Loucy (cell line): ENCODE measurements around the gene GRID2.

Source experiments
- H2AFZ ChIP-seq: fragments of 200-600 bp; sonication (generic); 2 replicates; pipeline ENCODE4 v1.6.0; 2016; ENCODE audit warnings: antibody characterized with exemption, mild to moderate bottlenecking, low read length, moderate library complexity
- H3F3A ChIP-seq: fragments of 200-600 bp; 2 replicates; pipeline ENCODE4 v1.6.0; 2016; ENCODE audit warnings: antibody characterized with exemption, low read depth, mild to moderate bottlenecking
- H3K27me3 ChIP-seq: fragments of 200-600 bp; sonication (generic); 2 replicates; pipeline ENCODE4 v1.6.1; 2014; ENCODE audit warnings: low read length, mild to moderate bottlenecking; ENCODE audit not compliant: insufficient read depth, poor library complexity, severe bottlenecking
- H3K36me3 ChIP-seq: fragments of 200-600 bp; sonication (generic); 2 replicates; pipeline ENCODE4 v1.6.1; 2016; ENCODE audit warnings: low read length; ENCODE audit not compliant: insufficient read depth
- H3K4me1 ChIP-seq: fragments of 200-600 bp; sonication (generic); 2 replicates; pipeline ENCODE4 v1.5.1; 2014; ENCODE audit warnings: low read length, mild to moderate bottlenecking; ENCODE audit not compliant: insufficient read depth, poor library complexity, severe bottlenecking
- H3K4me2 ChIP-seq: fragments of 200-600 bp; sonication (generic); 2 replicates; pipeline ENCODE4 v1.6.0; 2014; ENCODE audit warnings: antibody characterized with exemption, low read length, low read depth, mild to moderate bottlenecking; ENCODE audit not compliant: poor library complexity, severe bottlenecking
- H3K4me3 ChIP-seq: fragments of 200-600 bp; sonication (generic); 2 replicates; pipeline ENCODE4 v1.5.1; 2014; ENCODE audit warnings: low read length, mild to moderate bottlenecking, mixed read lengths; ENCODE audit not compliant: poor library complexity, severe bottlenecking
- H3K79me2 ChIP-seq: fragments of 200-600 bp; sonication (generic); 2 replicates; pipeline ENCODE4 v1.6.1; 2014; ENCODE audit warnings: low read length; ENCODE audit not compliant: insufficient read depth
- H3K9ac ChIP-seq: fragments of 200-600 bp; sonication (generic); 2 replicates; pipeline ENCODE4 v1.6.0; 2014; ENCODE audit warnings: mild to moderate bottlenecking, low read depth, low read length, moderate library complexity; ENCODE audit not compliant: poor library complexity, severe bottlenecking
- H3K9me2 ChIP-seq: fragments of 200-600 bp; sonication (generic); replicated peaks from 2 replicates; pipeline ENCODE4 v1.6.1; 2016; ENCODE audit warnings: low read depth, low read length, mixed read lengths
- H3K9me3 ChIP-seq: fragments of 200-600 bp; sonication (generic); 2 replicates; pipeline ENCODE4 v1.6.1; 2014; ENCODE audit warnings: mild to moderate bottlenecking, antibody characterized with exemption, low read length, low read depth; ENCODE audit not compliant: insufficient read depth
- H4K20me1 ChIP-seq: fragments of 200-600 bp; sonication (generic); 2 replicates; pipeline ENCODE4 v1.6.0; 2014; ENCODE audit warnings: antibody characterized with exemption, low read length, mild to moderate bottlenecking; ENCODE audit not compliant: insufficient read depth, poor library complexity, severe bottlenecking
- CTCF ChIP-seq: fragments of 200-600 bp; sonication (generic); conservative IDR thresholded peaks from 2 replicates; pipeline ENCODE4 v1.5.1; 2014; ENCODE audit warnings: mild to moderate bottlenecking, antibody characterized with exemption, low read length
- EZH2phosphoT487 ChIP-seq: fragments of 200-600 bp; IDR thresholded peaks from 2 replicates; pipeline ENCODE4 v1.6.1; 2018; ENCODE audit warnings: antibody characterized with exemption, mild to moderate bottlenecking, moderate library complexity, borderline replicate concordance

GRID2 gene

GRCh38 chr4:92970996-92971395, 667.2 kb downstream of the GRID2 start:
- Histone ChIP-seq H3K79me2 (no peaks in the 10 kb centered on the region), H3K4me2 (no peak overlapping the region), H3K4me3 (no peak overlapping the region), H2AFZ (no peak overlapping the region), H3K27me3 (no peaks in the 10 kb centered on the region), H4K20me1 (no peaks in the 10 kb centered on the region), H3K36me3 (no peaks in the 10 kb centered on the region), H3F3A (no peaks in the 10 kb centered on the region), H3K4me1 (no peaks in the 10 kb centered on the region), H3K9me2 (0 out of 2 replicates have a peak, but pooled peaks cover 3% of the 10 kb centered on the region), H3K9me3 (no peaks in the 10 kb centered on the region), H3K9ac (no peak overlapping the region)
- TF ChIP-seq CTCF: no peak
- no peak for TF ChIP-seq EZH2phosphoT487

- no peaks in the 10 kb centered on the region for H3K36me3 ChIP-seq
- no peaks in the 10 kb centered on the region for H3K27me3 ChIP-seq
- no peak overlapping the region for H3K4me3 ChIP-seq
- no peaks in the 10 kb centered on the region for H3K9me2 ChIP-seq
- TF ChIP-seq EZH2phosphoT487 (no peak), CTCF (no peak)
- H2AFZ ChIP-seq: no peak overlapping the region
- no peaks in the 10 kb centered on the region for H3K4me1 ChIP-seq
- H3K79me2 ChIP-seq: no peaks in the 10 kb centered on the region
- no peak overlapping the region for H3K4me2 ChIP-seq
- H3K9me3 ChIP-seq: no peaks in the 10 kb centered on the region
- H4K20me1 ChIP-seq: no peaks in the 10 kb centered on the region
- H3F3A ChIP-seq: no peaks in the 10 kb centered on the region
- no peak overlapping the region for H3K9ac ChIP-seq
Observed at GRCh38 chr4:92988301-92988700, 684.5 kb downstream of the GRID2 start.

GRCh38 chr4:92992758-92993157, 689.0 kb downstream of the GRID2 start:
- H3K4me1 ChIP-seq: no peaks in the 10 kb centered on the region
- H3F3A ChIP-seq: no peaks in the 10 kb centered on the region
- H4K20me1 ChIP-seq: no peaks in the 10 kb centered on the region
- no peaks in the 10 kb centered on the region for H3K27me3 ChIP-seq
- no peak overlapping the region for H3K4me3 ChIP-seq
- H2AFZ ChIP-seq: no peak overlapping the region
- H3K9me3 ChIP-seq: no peaks in the 10 kb centered on the region
- no peaks in the 10 kb centered on the region for H3K36me3 ChIP-seq
- TF ChIP-seq CTCF: no peak
- TF ChIP-seq EZH2phosphoT487: no peak
- no peaks in the 10 kb centered on the region for H3K79me2 ChIP-seq
- H3K9ac ChIP-seq: no peak overlapping the region
- no peaks in the 10 kb centered on the region for H3K9me2 ChIP-seq
- no peak overlapping the region for H3K4me2 ChIP-seq
